NK-92 (cell line): ENCODE results near the gene FBP1.

Source experiments
- DNase-seq: peaks from one replicate; lab custom pipeline; 2025; ENCODE audit not compliant: unreplicated experiment; lab: John Stamatoyannopoulos, UW

Gene FBP1

GRCh38 chr9:94657021-94657725, 17.9 kb upstream of the FBP1 start:
- DNase-seq: no peak

- DNase-seq: no peak
Measured at GRCh38 chr9:94656200-94656599, 16.9 kb upstream of the FBP1 start.

GRCh38 chr9:94655739-94656138, 16.4 kb upstream of the FBP1 start:
- DNase-seq: no peak

GRCh38 chr9:94654165-94654894, 15.0 kb upstream of the FBP1 start:
- DNase-seq: no peak

GRCh38 chr9:94650949-94651348, 11.6 kb upstream of the FBP1 start:
- DNase-seq: no peak

- no peak for DNase-seq
Measured at GRCh38 chr9:94649100-94649819, 9.9 kb upstream of the FBP1 start.

GRCh38 chr9:94648185-94648584, 8.9 kb upstream of the FBP1 start:
- DNase-seq: no peak

- DNase-seq: no peak
Measured at GRCh38 chr9:94645901-94646300, 6.6 kb upstream of the FBP1 start.

- DNase-seq: no peak
Measured at GRCh38 chr9:94644543-94644942, 5.2 kb upstream of the FBP1 start.

- no peak for DNase-seq
Measured at GRCh38 chr9:94643741-94644140, 4.4 kb upstream of the FBP1 start.

- DNase-seq: no peak
Measured at GRCh38 chr9:94643176-94643575, 3.9 kb upstream of the FBP1 start.

- no peak for DNase-seq
Measured at GRCh38 chr9:94642501-94642900, 3.2 kb upstream of the FBP1 start.

- DNase-seq: no peak
Measured at GRCh38 chr9:94639999-94640376, 670 bp upstream of the FBP1 start.

- no peak for DNase-seq
Measured at GRCh38 chr9:94638335-94639060, 820 bp downstream of the FBP1 start.

GRCh38 chr9:94632737-94633136, 6.6 kb downstream of the FBP1 start:
- no peak for DNase-seq

- no peak for DNase-seq
Measured at GRCh38 chr9:94631599-94631998, 7.7 kb downstream of the FBP1 start.

GRCh38 chr9:94630833-94631232, 8.5 kb downstream of the FBP1 start:
- no peak for DNase-seq

- no peak for DNase-seq
Measured at GRCh38 chr9:94630281-94630680, 9.0 kb downstream of the FBP1 start.

- no peak for DNase-seq
Measured at GRCh38 chr9:94627287-94627686, 12.0 kb downstream of the FBP1 start.

- DNase-seq: no peak
Measured at GRCh38 chr9:94625835-94626234, 13.5 kb downstream of the FBP1 start.

GRCh38 chr9:94624629-94625028, 14.7 kb downstream of the FBP1 start:
- no peak for DNase-seq
